ENCODE data around the gene HBA1. TPM values are rescaled to one million over a fixed set of nuclear protein-coding genes. Genes with fewer than 3 reads are reported as not detected.
A peak's percentile ranks its signal among the peaks of the same experiment; 100 is the strongest.

Gene HBA1
- total RNA-seq, 1 experiment from 2014 or later: 2.9 TPM

GRCh38 chr16:180101-180675, 3.7 kb downstream of the HBA1 start, which contains the start of gene HBQ1:
Gene HBQ1 (plus strand): TSS chr16:180459. CDS start chr16:180487, 28 bp downstream.
- Mint-ChIP-seq H3K36me3 (ENCODE audit: insufficient read depth, unreplicated experiment) (peaks cover 9% of the 10 kb centered on the region), H3K27ac (ENCODE audit: low read depth, unreplicated experiment) (no peak within 1 kb of the TSS), H3K9me3 (ENCODE audit: unreplicated experiment) (no peaks in the 10 kb centered on the region), H3K27me3 (ENCODE audit: insufficient read depth, unreplicated experiment) (peaks cover 19% of the 10 kb centered on the region), H3K4me1 (ENCODE audit: insufficient read depth, unreplicated experiment) (no peaks in the 10 kb centered on the region), H3K4me3 (ENCODE audit: unreplicated experiment) (no peak within 1 kb of the TSS)
- no peak for TF ChIP-seq CTCF (IDR thresholded peaks at IDR 0.05; ENCODE audit: unreplicated experiment)
- DNase-seq (ENCODE audit: unreplicated experiment): no peak
- CTCF ChIA-PET: interaction anchor here (0.5 to 4.7 kb wide), 4 partner anchors 43 to 83 kb away, joined by 3 to 27 read pairs (median 4); partner anchors contain the start of gene FAM234A
- intact Hi-C loops (cut with micrococcal nuclease): no loop called here
- POLR2A ChIA-PET: no interaction called here
- no TSS peak for BruUV-seq (replicated peaks)

- CTCF ChIA-PET: interaction anchor here (0.5 to 4.7 kb wide), 22 partner anchors 10 to 158 kb away, joined by 3 to 27 read pairs (median 4); partner anchors contain the start of gene FAM234A
- Mint-ChIP-seq H3K9me3 (ENCODE audit: unreplicated experiment) (no peaks in the 10 kb centered on the region), H3K27ac (ENCODE audit: low read depth, unreplicated experiment) (no peak overlapping the region), H3K4me1 (ENCODE audit: insufficient read depth, unreplicated experiment) (no peaks in the 10 kb centered on the region), H3K4me3 (ENCODE audit: unreplicated experiment) (no peak overlapping the region), H3K27me3 (ENCODE audit: insufficient read depth, unreplicated experiment) (peaks cover 11% of the 10 kb centered on the region), H3K36me3 (ENCODE audit: insufficient read depth, unreplicated experiment) (peaks cover 9% of the 10 kb centered on the region)
- no peak for TF ChIP-seq CTCF (IDR thresholded peaks at IDR 0.05; ENCODE audit: unreplicated experiment)
- POLR2A ChIA-PET: interaction anchor here (0.6 to 1.2 kb wide), 2 partner anchors 70 to 74 kb away, joined by 3 to 5 read pairs; no protein-coding TSS in a partner anchor
- BruUV-seq (replicated peaks): no TSS peak
- intact Hi-C loops (cut with micrococcal nuclease): loop anchor here (1.0 kb wide), 2 partner anchors 74 to 116 kb away; no protein-coding TSS in a partner anchor
- peak; percentile 65 for DNase-seq (ENCODE audit: unreplicated experiment)
These were observed 4.4 kb downstream of the HBA1 start for GRCh38 chr16:180681-181564.

- peak; percentile 97 for TF ChIP-seq CTCF (IDR thresholded peaks at IDR 0.05; ENCODE audit: unreplicated experiment)
- Mint-ChIP-seq H3K36me3 (ENCODE audit: insufficient read depth, unreplicated experiment) (peaks cover 9% of the 10 kb centered on the region), H3K4me1 (ENCODE audit: insufficient read depth, unreplicated experiment) (no peaks in the 10 kb centered on the region), H3K27me3 (ENCODE audit: insufficient read depth, unreplicated experiment) (peaks cover 11% of the 10 kb centered on the region), H3K9me3 (ENCODE audit: unreplicated experiment) (no peaks in the 10 kb centered on the region), H3K27ac (ENCODE audit: low read depth, unreplicated experiment) (no peak overlapping the region), H3K4me3 (ENCODE audit: unreplicated experiment) (no peak overlapping the region)
- CTCF ChIA-PET: interaction anchor here (0.6 to 4.7 kb wide), 20 partner anchors 11 to 158 kb away, joined by 3 to 27 read pairs (median 4); no protein-coding TSS in a partner anchor
- intact Hi-C loops (cut with micrococcal nuclease): loop anchor here (1.0 kb wide), 2 partner anchors 74 to 116 kb away; no protein-coding TSS in a partner anchor
- BruUV-seq (replicated peaks): no TSS peak
- POLR2A ChIA-PET: interaction anchor here (0.6 to 1.2 kb wide), 2 partner anchors 71 to 74 kb away, joined by 3 to 5 read pairs; no protein-coding TSS in a partner anchor
- DNase-seq (ENCODE audit: unreplicated experiment): no peak
These were observed 5.1 kb downstream of the HBA1 start for GRCh38 chr16:181565-182021.

- Mint-ChIP-seq H3K27ac (ENCODE audit: low read depth, unreplicated experiment) (no peak overlapping the region), H3K9me3 (ENCODE audit: unreplicated experiment) (no peaks in the 10 kb centered on the region), H3K4me1 (ENCODE audit: insufficient read depth, unreplicated experiment) (no peaks in the 10 kb centered on the region), H3K4me3 (ENCODE audit: unreplicated experiment) (no peak overlapping the region), H3K36me3 (ENCODE audit: insufficient read depth, unreplicated experiment) (peaks cover 19% of the 10 kb centered on the region), H3K27me3 (ENCODE audit: insufficient read depth, unreplicated experiment) (peaks cover 3% of the 10 kb centered on the region)
- no TSS peak for BruUV-seq (replicated peaks)
- intact Hi-C loops (cut with micrococcal nuclease): no loop called here
- ChIA-PET POLR2A (interaction anchor here (1.4 kb wide), 1 partner anchor 77 kb away, joined by 3 read pairs; no protein-coding TSS in a partner anchor), CTCF (interaction anchor here (0.7 to 4.7 kb wide), 2 partner anchors 76 to 116 kb away, joined by 3 to 27 read pairs; no protein-coding TSS in a partner anchor)
- no peak for DNase-seq (ENCODE audit: unreplicated experiment)
- TF ChIP-seq CTCF (IDR thresholded peaks at IDR 0.05; ENCODE audit: unreplicated experiment): no peak
These were observed 6.5 kb downstream of the HBA1 start for GRCh38 chr16:183005-183404.
